HG03457 (cell line): ENCODE results near the gene SORCS3.
A peak's percentile ranks its signal among the peaks of the same experiment; 100 is the strongest.

Experiments
- ATAC-seq: cut with Tn5 transposase; IDR thresholded peaks from one replicate; pipeline ENCODE4 v1.9.1; 2021; ENCODE audit warnings: moderate number of reproducible peaks; ENCODE audit not compliant: unreplicated experiment

SORCS3 gene

GRCh38 chr10:104773105-104773504, 132.0 kb downstream of the SORCS3 start:
- ATAC-seq, result no peak

GRCh38 chr10:104774234-104774633, 133.1 kb downstream of the SORCS3 start:
- ATAC-seq, result no peak

GRCh38 chr10:104777086-104777799, 136.2 kb downstream of the SORCS3 start:
- ATAC-seq, result no peak

GRCh38 chr10:104778371-104778770, 137.3 kb downstream of the SORCS3 start:
- no peak for ATAC-seq

- no peak for ATAC-seq
These were observed 138.6 kb downstream of the SORCS3 start for GRCh38 chr10:104779701-104780100.

- ATAC-seq, result no peak
These were observed 139.1 kb downstream of the SORCS3 start for GRCh38 chr10:104780165-104780564.

GRCh38 chr10:104780946-104781595, 140.0 kb downstream of the SORCS3 start:
- no peak for ATAC-seq

- no peak for ATAC-seq
These were observed 143.4 kb downstream of the SORCS3 start for GRCh38 chr10:104784452-104784851.

- no peak for ATAC-seq
These were observed 150.4 kb downstream of the SORCS3 start for GRCh38 chr10:104791471-104791870.

- ATAC-seq, result no peak
These were observed 154.3 kb downstream of the SORCS3 start for GRCh38 chr10:104795411-104795810.

- no peak for ATAC-seq
These were observed 155.7 kb downstream of the SORCS3 start for GRCh38 chr10:104796823-104797222.

- no peak for ATAC-seq
These were observed 161.9 kb downstream of the SORCS3 start for GRCh38 chr10:104802941-104803340.

GRCh38 chr10:104804880-104805279, 163.8 kb downstream of the SORCS3 start:
- no peak for ATAC-seq

- no peak for ATAC-seq
These were observed 165.7 kb downstream of the SORCS3 start for GRCh38 chr10:104806801-104807200.

- ATAC-seq, result no peak
These were observed 166.7 kb downstream of the SORCS3 start for GRCh38 chr10:104807581-104808310.

- peak; percentile 82 for ATAC-seq
These were observed 168.4 kb downstream of the SORCS3 start for GRCh38 chr10:104809288-104810090.

- no peak for ATAC-seq
These were observed 170.1 kb downstream of the SORCS3 start for GRCh38 chr10:104811166-104811565.

GRCh38 chr10:104816501-104816900, 175.4 kb downstream of the SORCS3 start:
- no peak for ATAC-seq

GRCh38 chr10:104819731-104820130, 178.6 kb downstream of the SORCS3 start:
- ATAC-seq, result no peak

GRCh38 chr10:104822088-104822487, 181.0 kb downstream of the SORCS3 start:
- no peak for ATAC-seq

GRCh38 chr10:104824380-104825006, 183.4 kb downstream of the SORCS3 start:
- ATAC-seq, result no peak
